SK-MEL-5 (cell line): ENCODE results near the gene LRRC37A3. TPM values are rescaled to one million over a fixed set of nuclear protein-coding genes. Genes with fewer than 3 reads are reported as not detected.

ENCODE experiments used
- small RNA-seq, 2 experiments: library from RNA; depleted of rRNA; stranded (forward); fragments of <200 nt; gene quantifications; one replicate each; pipeline ENCODE3, GENCODE V24; 2014
- total RNA-seq: library from RNA; depleted of rRNA; stranded (reverse); fragments of >200 nt; shearing (Covaris generic); gene quantifications from 2 replicates; pipeline ENCODE4 v1.2.3, GENCODE V29; 2014; rRNA removed

LRRC37A3 gene
- total RNA-seq, 1 experiment from 2014 or later, result 4.2 TPM

Small RNAs within 50 kb of the gene (small RNA-seq; reads per million reads assigned to genes)
- gene AC037487.3 (0 reads per million in 2 experiments), gene AC103810.6 (0 reads per million in 2 experiments), gene AC103810.7 (0 reads per million in 2 experiments), gene RDM1P4 (0 reads per million in 2 experiments), gene RN7SL404P (0 reads per million in 2 experiments), gene RNU7-115P (0 reads per million in 2 experiments)

Other genes starting within 250 kb of the LRRC37A3 start
- 130 and 134 TPM in 2 replicates for gene GNA13, start 137.3 kb upstream of the LRRC37A3 start, total RNA-seq
- 0.71 and 1.7 TPM in 2 replicates for gene RGS9, start 217.9 kb upstream of the LRRC37A3 start, total RNA-seq